IPS-NIHi11 (cell line): Measurements from ENCODE around the gene KCNQ4.
A peak's percentile ranks its signal among the peaks of the same experiment; 100 is the strongest.

ENCODE experiments used
- DNase-seq: peaks from one replicate; pipeline ENCODE4 v3.0.0; 2012; ENCODE audit warnings: mixed read lengths, low spot score

Gene KCNQ4

GRCh38 chr1:40840526-40841323, 57.1 kb downstream of the KCNQ4 start:
- no peak for DNase-seq

- DNase-seq, result no peak
These were observed 58.0 kb downstream of the KCNQ4 start for GRCh38 chr1:40841602-40842001.

DNA sequence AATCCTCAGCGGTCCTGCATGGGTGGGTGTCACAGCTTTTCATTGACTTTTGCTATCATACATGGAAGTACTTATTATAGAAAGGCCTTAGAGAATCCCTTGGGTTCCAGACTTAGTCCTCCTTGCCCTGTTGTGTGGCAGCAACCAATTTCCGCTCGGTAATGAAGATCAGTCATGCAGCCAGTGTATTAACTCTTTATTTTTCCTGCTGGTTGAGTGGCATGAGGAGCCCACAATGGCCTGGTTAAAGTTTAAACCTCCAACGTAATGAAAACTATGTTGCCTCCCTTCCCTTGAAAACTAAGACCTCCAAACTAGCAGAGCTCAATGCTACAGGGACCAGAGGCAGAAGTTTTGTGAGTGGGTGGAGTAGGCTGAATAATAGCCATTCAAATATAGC, 58.6 kb downstream of the KCNQ4 start:
- DNase-seq, result no peak

GRCh38 chr1:40842691-40843090, 59.1 kb downstream of the KCNQ4 start:
- DNase-seq, result no peak

- no peak for DNase-seq
These were observed 60.5 kb downstream of the KCNQ4 start for GRCh38 chr1:40844079-40844478.

- no peak for DNase-seq
These were observed 61.6 kb downstream of the KCNQ4 start for GRCh38 chr1:40844887-40845878.

GRCh38 chr1:40845895-40846294, 62.3 kb downstream of the KCNQ4 start:
- DNase-seq, result no peak

DNA sequence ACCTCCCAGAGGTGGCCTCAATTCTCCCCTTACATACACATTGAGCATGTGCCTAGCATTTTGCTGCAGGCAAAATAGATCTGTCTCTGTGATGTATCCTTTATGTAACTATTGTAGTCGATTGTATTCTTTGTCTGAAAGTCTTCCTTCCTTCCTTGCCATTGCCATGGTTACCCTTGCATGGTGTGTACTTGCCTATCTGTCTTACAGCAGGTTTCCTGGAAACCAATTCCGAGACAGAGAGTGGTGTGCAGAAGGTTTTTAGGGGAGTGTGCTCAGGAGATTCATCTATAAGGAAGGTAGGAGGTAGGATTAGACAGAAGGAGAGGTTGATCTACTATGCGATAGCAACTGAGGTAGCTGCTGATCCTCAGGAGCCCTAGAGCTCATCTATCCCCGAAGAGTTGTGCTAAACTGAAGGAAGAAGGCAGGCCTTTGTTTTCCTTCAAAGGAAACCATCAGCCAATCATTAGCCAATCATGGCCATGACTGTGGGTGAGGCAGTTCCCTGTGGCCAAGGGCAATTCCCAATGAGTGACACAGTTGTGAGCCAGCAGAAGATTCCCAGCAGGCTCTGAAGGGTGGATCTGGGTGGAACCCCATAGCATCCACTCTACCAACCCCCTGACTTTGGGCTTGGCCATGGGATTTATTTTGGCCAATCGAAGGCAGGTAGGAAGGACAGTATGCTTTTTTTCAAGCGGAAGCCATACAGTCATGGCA, 63.6 kb downstream of the KCNQ4 start:
- no peak for DNase-seq

DNA sequence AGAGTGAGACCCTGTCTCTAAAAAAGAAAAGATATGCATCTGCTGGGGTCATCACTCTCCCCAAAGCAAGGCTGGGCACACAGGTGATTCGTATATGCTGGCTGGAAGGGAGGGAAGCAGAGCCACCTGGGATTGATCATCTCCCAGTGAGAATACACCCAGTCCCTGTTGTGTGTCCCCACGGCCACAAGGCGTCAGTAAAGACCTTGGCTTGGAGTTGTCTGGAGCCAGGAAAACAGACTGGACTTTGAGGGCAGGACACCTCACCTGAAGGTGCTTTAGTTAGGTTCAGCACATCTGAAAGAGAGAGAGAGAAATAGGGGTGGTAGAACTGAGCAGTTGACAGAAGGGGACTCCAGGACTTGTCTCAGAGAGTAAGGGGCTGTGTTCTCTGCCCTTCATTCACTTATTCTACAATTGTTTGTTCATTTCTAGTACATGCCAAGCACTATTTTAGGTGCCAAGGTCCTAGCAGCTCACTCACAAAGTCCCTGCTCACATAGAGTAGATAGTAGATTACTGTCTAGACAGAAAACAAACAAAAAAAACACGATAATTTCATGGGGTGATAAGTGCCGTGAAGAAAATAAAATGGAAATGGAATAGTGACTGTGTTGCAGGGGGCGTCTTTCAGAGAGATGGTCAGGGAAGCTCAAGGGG, 65.1 kb downstream of the KCNQ4 start:
- peak; percentile 78 for DNase-seq

DNA sequence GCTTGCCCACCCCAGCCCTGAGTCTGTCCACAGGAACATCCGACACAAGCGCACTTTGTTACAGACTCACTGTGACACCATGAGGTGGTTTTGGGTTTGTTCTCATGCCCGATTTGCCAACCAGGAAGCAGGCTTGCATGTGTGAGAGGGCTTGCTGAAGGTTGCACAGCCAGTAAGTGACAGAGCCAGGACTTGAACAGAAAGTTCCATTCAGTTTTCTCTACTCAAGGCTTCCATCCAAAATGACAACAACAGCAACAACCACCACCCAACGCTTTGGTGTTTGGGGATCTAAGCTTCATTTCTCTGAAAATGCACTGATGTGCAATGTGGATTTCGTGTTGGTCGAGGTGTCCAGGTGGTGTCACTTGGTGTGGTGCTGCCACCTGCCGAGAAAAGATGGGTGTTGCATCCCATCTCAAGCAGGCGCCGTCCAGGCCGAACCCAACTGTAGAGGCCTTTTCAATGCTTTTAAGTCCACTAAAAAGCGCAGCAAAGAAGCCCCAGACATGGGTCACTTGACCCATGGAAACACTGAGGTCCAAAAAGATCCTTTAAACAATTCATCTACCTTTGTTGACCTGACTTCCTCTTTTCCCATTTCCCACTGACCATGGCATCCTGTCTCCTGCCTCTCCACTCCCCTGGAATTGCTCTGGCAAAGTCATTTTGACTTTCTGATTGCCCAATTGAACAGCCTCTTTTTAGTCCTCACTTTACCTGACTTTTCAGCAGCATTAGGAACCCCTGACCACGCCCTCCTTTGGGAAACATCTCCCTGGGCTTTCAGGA, 66.4 kb downstream of the KCNQ4 start:
- peak; percentile 76 for DNase-seq

DNA sequence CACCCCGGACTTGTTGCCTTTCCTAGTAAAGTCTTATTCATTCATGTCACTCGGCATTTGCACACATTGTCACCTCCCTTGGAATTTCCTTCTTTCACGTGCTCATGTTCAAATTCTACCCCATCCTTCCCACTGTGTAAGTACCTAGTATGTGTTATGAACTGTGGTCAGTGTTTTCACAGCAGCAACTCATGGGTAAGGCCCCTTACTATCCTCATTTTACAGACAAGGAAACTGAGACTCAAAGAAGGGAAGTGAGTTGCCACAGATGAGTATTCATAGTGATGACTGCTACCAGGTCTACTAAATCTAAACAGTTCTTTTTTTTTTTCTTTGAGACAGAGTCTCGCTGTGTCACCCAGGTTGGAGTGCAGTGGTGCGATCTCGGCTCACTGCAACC, 68.1 kb downstream of the KCNQ4 start:
- no peak for DNase-seq

GRCh38 chr1:40853113-40853884, 69.7 kb downstream of the KCNQ4 start:
- no peak for DNase-seq

GRCh38 chr1:40853885-40854170, 70.2 kb downstream of the KCNQ4 start:
- DNase-seq, result no peak

- no peak for DNase-seq
These were observed 71.9 kb downstream of the KCNQ4 start for GRCh38 chr1:40855513-40855912.

GRCh38 chr1:40856116-40856515, 72.5 kb downstream of the KCNQ4 start:
- no peak for DNase-seq

GRCh38 chr1:40856656-40857302, 73.2 kb downstream of the KCNQ4 start:
- no peak for DNase-seq

DNA sequence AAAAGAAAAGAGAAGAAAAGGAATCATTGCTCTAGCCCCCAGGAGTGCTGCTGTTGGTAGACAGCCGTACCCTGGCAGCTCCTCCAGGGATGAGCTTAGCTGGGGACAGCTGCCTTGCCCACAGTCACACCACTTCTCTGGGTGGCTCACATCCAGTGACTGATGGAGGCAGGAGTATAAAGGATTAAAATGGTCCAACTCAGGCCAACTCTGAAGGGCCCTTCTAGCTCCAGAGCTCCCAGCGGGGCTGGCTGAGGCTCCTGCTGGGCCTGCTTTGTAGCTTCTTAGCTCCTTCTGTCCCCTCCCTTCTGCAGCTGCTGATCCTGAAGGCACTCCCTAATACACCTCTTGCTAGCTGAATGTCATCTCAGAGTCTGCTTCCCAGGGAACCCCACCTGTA, 74.2 kb downstream of the KCNQ4 start:
- no peak for DNase-seq

- DNase-seq, result no peak
These were observed 75.3 kb downstream of the KCNQ4 start for GRCh38 chr1:40858856-40859416.

GRCh38 chr1:40860706-40861223, 77.2 kb downstream of the KCNQ4 start:
- DNase-seq, result no peak
